Lower leg skin (tissue), 3 donors: ENCODE measurements around the gene SCMH1.

Source experiments
- CTCF ChIP-seq, 3 donors: fragments of 450-650 bp; IDR thresholded peaks; one replicate each; pipeline ENCODE4 v1.5.1; 2016; ENCODE audit warnings: antibody characterized with exemption in 3 of 3, mild to moderate bottlenecking in 3 of 3, moderate library complexity in 2 of 3
- POLR2A ChIP-seq, 2 donors: fragments of 450-650 bp; IDR thresholded peaks; one replicate each; pipeline ENCODE4 v1.6.1; 2016 to 2017; ENCODE audit warnings: antibody characterized with exemption in 2 of 2, mild to moderate bottlenecking in 1 of 2, moderate library complexity in 1 of 2

- TF ChIP-seq CTCF (IDR thresholded peaks at IDR 0.05) (no peak), POLR2A (IDR thresholded peaks at IDR 0.05) (no peak)
These were observed 24.7 kb downstream of the SCMH1 start for GRCh38 chr1:41217441-41217840.
